ENCODE data around the gene DDX3X. TPM values are rescaled to one million over a fixed set of nuclear protein-coding genes. Genes with fewer than 3 reads are reported as not detected.
A peak's percentile ranks its signal among the peaks of the same experiment; 100 is the strongest.

The DDX3X gene
- total and polyA plus RNA-seq, 9 of the 15 experiments (the other 6 are each of a cell fraction or from before 2014, with no cell fraction given), result 51.3 to 232 (median 138) TPM

- TF ChIP-seq ZNF318 (IDR thresholded peaks at IDR 0.05; ENCODE audit: borderline replicate concordance in 1 of 2, low read depth in 1 of 2), result no peak
- TF ChIP-seq GATAD2A (IDR thresholded peaks at IDR 0.05), result no peak
- TF ChIP-seq ZNF324 (CRISPR knock-in tag; IDR thresholded peaks at IDR 0.05), result no peak
- TF ChIP-seq, protein P1, sequence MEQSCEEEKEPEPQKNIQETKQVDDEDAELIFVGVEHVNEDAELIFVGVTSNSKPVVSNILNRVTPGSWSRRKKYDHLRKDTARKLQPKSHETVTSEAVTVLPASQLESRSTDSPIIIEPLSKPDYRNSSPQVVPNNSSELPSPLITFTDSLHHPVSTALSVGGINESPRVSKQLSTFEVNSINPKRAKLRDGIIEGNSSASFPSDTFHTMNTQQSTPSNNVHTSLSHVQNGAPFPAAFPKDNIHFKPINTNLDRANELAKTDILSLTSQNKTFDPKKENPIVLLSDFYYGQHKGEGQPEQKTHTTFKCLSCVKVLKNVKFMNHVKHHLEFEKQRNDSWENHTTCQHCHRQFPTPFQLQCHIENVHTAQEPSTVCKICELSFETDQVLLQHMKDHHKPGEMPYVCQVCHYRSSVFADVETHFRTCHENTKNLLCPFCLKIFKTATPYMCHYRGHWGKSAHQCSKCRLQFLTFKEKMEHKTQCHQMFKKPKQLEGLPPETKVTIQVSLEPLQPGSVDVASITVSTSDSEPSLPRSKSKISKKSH (CRISPR knock-in tag; IDR thresholded peaks at IDR 0.05), result no peak
- TF ChIP-seq TAF7 (tag; IDR thresholded peaks at IDR 0.05), result no peak
- TF ChIP-seq LEF1 (IDR thresholded peaks at IDR 0.05), result peak; percentile 61; the same call in 1 of the 2 replicates
- TF ChIP-seq ZNF507 (tag; conservative IDR thresholded peaks at IDR 0.05), result no peak
- TF ChIP-seq BCL6 (CRISPR knock-in tag; IDR thresholded peaks at IDR 0.05), result no peak
- TF ChIP-seq KAT8 (IDR thresholded peaks at IDR 0.05; ENCODE audit: low read depth), result no peak
- TF ChIP-seq ZNF398 (CRISPR knock-in tag; IDR thresholded peaks at IDR 0.05), result no peak
- no peak for TF ChIP-seq USF2 (CRISPR knock-in tag; IDR thresholded peaks at IDR 0.05)
- TF ChIP-seq ZC3H4 (CRISPR knock-in tag; IDR thresholded peaks at IDR 0.05; ENCODE audit: borderline replicate concordance), result no peak
- no peak for TF ChIP-seq CBX3 (IDR thresholded peaks at IDR 0.05; ENCODE audit: borderline replicate concordance in 1 of 2, low read length in 2 of 2)
- TF ChIP-seq BMI1 (IDR thresholded peaks at IDR 0.05; ENCODE audit: low read length), result no peak
- TF ChIP-seq JUNB (CRISPR knock-in tag; conservative IDR thresholded peaks at IDR 0.05), result no peak
Observed at GRCh38 chrX:41384051-41384705, 50.2 kb downstream of the DDX3X start (continued).
